ENCODE measurements around the gene RCC1.
A peak's percentile ranks its signal among the peaks of the same experiment; 100 is the strongest.
"Not testable (repeated sequence)": the region's sequence is repeated elsewhere in the genome, so short reads cannot be mapped to it uniquely, and the experiment has no call there.

RCC1 gene, protein sequence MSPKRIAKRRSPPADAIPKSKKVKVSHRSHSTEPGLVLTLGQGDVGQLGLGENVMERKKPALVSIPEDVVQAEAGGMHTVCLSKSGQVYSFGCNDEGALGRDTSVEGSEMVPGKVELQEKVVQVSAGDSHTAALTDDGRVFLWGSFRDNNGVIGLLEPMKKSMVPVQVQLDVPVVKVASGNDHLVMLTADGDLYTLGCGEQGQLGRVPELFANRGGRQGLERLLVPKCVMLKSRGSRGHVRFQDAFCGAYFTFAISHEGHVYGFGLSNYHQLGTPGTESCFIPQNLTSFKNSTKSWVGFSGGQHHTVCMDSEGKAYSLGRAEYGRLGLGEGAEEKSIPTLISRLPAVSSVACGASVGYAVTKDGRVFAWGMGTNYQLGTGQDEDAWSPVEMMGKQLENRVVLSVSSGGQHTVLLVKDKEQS

GRCh38 chr1:28505406-28506187 lies at the start of gene RCC1:
Gene RCC1 (plus strand): TSS chr1:28506043. CDS start chr1:28529867, 23,824 bp downstream.
- Histone ChIP-seq H3K9me3 (ENCODE audit: insufficient read depth, low read length) (no peaks in the 10 kb centered on the region), H3K4me1 (ENCODE audit: insufficient read depth, insufficient read length) (no peaks in the 10 kb centered on the region), H3K9ac (ENCODE audit: insufficient read length, low read depth) (peak within 1 kb of the TSS; percentile 95), H3K36me3 (ENCODE audit: insufficient read depth, insufficient read length, low read length) (peaks cover 51% of the 10 kb centered on the region), H3K4me3 (ENCODE audit: insufficient read length, low read depth) (peak within 1 kb of the TSS; percentile 85), H3K27me3 (ENCODE audit: insufficient read depth, insufficient read length) (no peaks in the 10 kb centered on the region)
- DNase-seq (ENCODE audit: low read depth, low spot score), result peak; percentile 99
- no peak for TF ChIP-seq ZNF274 (IDR thresholded peaks at IDR 0.05; ENCODE audit: low read depth, low read length)
- TF ChIP-seq SUZ12 (IDR thresholded peaks at IDR 0.05; ENCODE audit: extremely low read depth, insufficient read depth, insufficient read length), result no peak
- no peak for TF ChIP-seq YY1 (IDR thresholded peaks at IDR 0.05; ENCODE audit: insufficient read depth, insufficient read length)

GRCh38 chr1:28456078-28456477 lies 49.8 kb upstream of the RCC1 start:
- no peak overlapping the region for H3K4me3 ChIP-seq (ENCODE audit: insufficient read length, low read depth)
- no peaks in the 10 kb centered on the region for H3K9me3 ChIP-seq (ENCODE audit: insufficient read depth, low read length)
- peaks cover 35% of the 10 kb centered on the region for H3K36me3 ChIP-seq (ENCODE audit: insufficient read depth, insufficient read length, low read length)
- no peaks in the 10 kb centered on the region for H3K27me3 ChIP-seq (ENCODE audit: insufficient read depth, insufficient read length)
- no peak for DNase-seq (ENCODE audit: low read depth, low spot score)
- H3K4me1 ChIP-seq (ENCODE audit: insufficient read depth, insufficient read length), result no peaks in the 10 kb centered on the region
- no peak overlapping the region for H3K9ac ChIP-seq (ENCODE audit: insufficient read length, low read depth)
- no peak for TF ChIP-seq ZNF274 (IDR thresholded peaks at IDR 0.05; ENCODE audit: low read depth, low read length)
- no peak for TF ChIP-seq SUZ12 (IDR thresholded peaks at IDR 0.05; ENCODE audit: extremely low read depth, insufficient read depth, insufficient read length)
- no peak for TF ChIP-seq YY1 (IDR thresholded peaks at IDR 0.05; ENCODE audit: insufficient read depth, insufficient read length)

DNA sequence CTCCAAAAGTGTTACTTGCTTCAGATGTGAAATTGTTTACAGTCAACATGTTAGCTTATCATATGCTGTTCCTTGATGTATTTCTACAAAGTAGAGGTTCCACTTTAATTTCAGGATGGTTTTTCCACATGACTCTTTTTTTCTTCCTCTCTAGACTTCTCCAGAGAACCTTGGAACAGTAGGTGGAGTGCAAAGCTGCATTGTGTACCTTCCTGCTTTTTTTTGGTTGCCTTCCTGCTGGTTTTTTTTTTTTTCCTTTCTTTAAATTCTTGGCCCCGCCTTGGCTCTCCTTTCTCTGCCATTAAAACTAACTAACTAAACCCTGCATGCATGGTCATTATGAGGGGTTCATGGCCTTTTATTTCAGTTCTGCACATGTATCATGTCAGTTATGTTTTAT lies 48.2 kb upstream of the RCC1 start:
- no peak for TF ChIP-seq SUZ12 (IDR thresholded peaks at IDR 0.05; ENCODE audit: extremely low read depth, insufficient read depth, insufficient read length)
- TF ChIP-seq YY1 (IDR thresholded peaks at IDR 0.05; ENCODE audit: insufficient read depth, insufficient read length), result no peak
- TF ChIP-seq ZNF274 (IDR thresholded peaks at IDR 0.05; ENCODE audit: low read depth, low read length), result no peak
- Histone ChIP-seq H3K27me3 (ENCODE audit: insufficient read depth, insufficient read length) (no peaks in the 10 kb centered on the region), H3K9ac (ENCODE audit: insufficient read length, low read depth) (no peak overlapping the region), H3K4me1 (ENCODE audit: insufficient read depth, insufficient read length) (no peaks in the 10 kb centered on the region), H3K9me3 (ENCODE audit: insufficient read depth, low read length) (no peaks in the 10 kb centered on the region), H3K36me3 (ENCODE audit: insufficient read depth, insufficient read length, low read length) (peaks cover 46% of the 10 kb centered on the region), H3K4me3 (ENCODE audit: insufficient read length, low read depth) (no peak overlapping the region)
- DNase-seq (ENCODE audit: low read depth, low spot score), result no peak

GRCh38 chr1:28458237-28459228 lies 47.3 kb upstream of the RCC1 start:
- TF ChIP-seq SUZ12 (IDR thresholded peaks at IDR 0.05; ENCODE audit: extremely low read depth, insufficient read depth, insufficient read length) (no peak), ZNF274 (IDR thresholded peaks at IDR 0.05; ENCODE audit: low read depth, low read length) (no peak), YY1 (IDR thresholded peaks at IDR 0.05; ENCODE audit: insufficient read depth, insufficient read length) (no peak)
- no peaks in the 10 kb centered on the region for H3K9me3 ChIP-seq (ENCODE audit: insufficient read depth, low read length)
- no peaks in the 10 kb centered on the region for H3K27me3 ChIP-seq (ENCODE audit: insufficient read depth, insufficient read length)
- H3K36me3 ChIP-seq (ENCODE audit: insufficient read depth, insufficient read length, low read length), result peaks cover 50% of the 10 kb centered on the region
- H3K4me3 ChIP-seq (ENCODE audit: insufficient read length, low read depth), result no peak overlapping the region
- no peaks in the 10 kb centered on the region for H3K4me1 ChIP-seq (ENCODE audit: insufficient read depth, insufficient read length)
- no peak overlapping the region for H3K9ac ChIP-seq (ENCODE audit: insufficient read length, low read depth)
- no peak for DNase-seq (ENCODE audit: low read depth, low spot score)

GRCh38 chr1:28466226-28466778 lies 39.5 kb upstream of the RCC1 start:
- no peak overlapping the region for H3K9ac ChIP-seq (ENCODE audit: insufficient read length, low read depth)
- peaks cover 72% of the 10 kb centered on the region for H3K36me3 ChIP-seq (ENCODE audit: insufficient read depth, insufficient read length, low read length)
- DNase-seq (ENCODE audit: low read depth, low spot score), result no peak
- TF ChIP-seq SUZ12 (IDR thresholded peaks at IDR 0.05; ENCODE audit: extremely low read depth, insufficient read depth, insufficient read length), result no peak
- no peak for TF ChIP-seq YY1 (IDR thresholded peaks at IDR 0.05; ENCODE audit: insufficient read depth, insufficient read length)
- TF ChIP-seq ZNF274 (IDR thresholded peaks at IDR 0.05; ENCODE audit: low read depth, low read length), result no peak
- H3K27me3 ChIP-seq (ENCODE audit: insufficient read depth, insufficient read length), result no peaks in the 10 kb centered on the region
- H3K4me3 ChIP-seq (ENCODE audit: insufficient read length, low read depth), result no peak overlapping the region
- H3K9me3 ChIP-seq (ENCODE audit: insufficient read depth, low read length), result no peaks in the 10 kb centered on the region
- H3K4me1 ChIP-seq (ENCODE audit: insufficient read depth, insufficient read length), result no peaks in the 10 kb centered on the region

GRCh38 chr1:28470146-28470545 lies 35.7 kb upstream of the RCC1 start:
- Histone ChIP-seq H3K9ac (ENCODE audit: insufficient read length, low read depth) (no peak overlapping the region), H3K4me1 (ENCODE audit: insufficient read depth, insufficient read length) (no peaks in the 10 kb centered on the region), H3K9me3 (ENCODE audit: insufficient read depth, low read length) (no peaks in the 10 kb centered on the region), H3K36me3 (ENCODE audit: insufficient read depth, insufficient read length, low read length) (peaks cover 73% of the 10 kb centered on the region), H3K4me3 (ENCODE audit: insufficient read length, low read depth) (no peak overlapping the region), H3K27me3 (ENCODE audit: insufficient read depth, insufficient read length) (no peaks in the 10 kb centered on the region)
- no peak for TF ChIP-seq ZNF274 (IDR thresholded peaks at IDR 0.05; ENCODE audit: low read depth, low read length)
- no peak for DNase-seq (ENCODE audit: low read depth, low spot score)

DNA sequence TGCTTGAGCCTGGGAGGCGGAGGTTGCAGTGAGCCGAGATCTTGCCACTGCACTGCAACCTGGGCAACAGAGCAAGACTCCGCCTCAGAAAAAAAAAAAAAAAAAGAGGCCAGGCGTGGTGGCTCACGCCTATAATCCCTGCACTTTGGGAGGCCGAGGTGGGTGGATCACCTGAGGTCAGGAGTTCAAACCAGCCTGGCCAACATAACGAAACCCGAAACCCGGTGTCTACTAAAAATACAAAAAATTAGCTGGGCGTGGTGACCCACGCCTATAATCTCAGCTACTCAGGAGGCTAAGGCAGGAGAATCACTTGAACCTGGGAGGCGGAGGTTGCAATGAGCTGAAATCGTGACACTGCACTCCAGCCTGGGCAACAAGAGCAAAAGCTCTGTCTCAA lies 26.3 kb upstream of the RCC1 start:
- not testable (repeated sequence) for H3K4me1 ChIP-seq (ENCODE audit: insufficient read depth, insufficient read length); H3K9me3 ChIP-seq (ENCODE audit: insufficient read depth, low read length); H3K27me3 ChIP-seq (ENCODE audit: insufficient read depth, insufficient read length); H3K4me3 ChIP-seq (ENCODE audit: insufficient read length, low read depth); H3K9ac ChIP-seq (ENCODE audit: insufficient read length, low read depth); DNase-seq (ENCODE audit: low read depth, low spot score)
- H3K36me3 ChIP-seq (ENCODE audit: insufficient read depth, insufficient read length, low read length), result peaks cover 84% of the 10 kb centered on the region
